Thoracic aorta (tissue), 2 donors: ENCODE measurements around the gene IGFBP7. TPM values are rescaled to one million over a fixed set of nuclear protein-coding genes. Genes with fewer than 3 reads are reported as not detected.
"Not testable (repeated sequence)": the region's sequence is repeated elsewhere in the genome, so short reads cannot be mapped to it uniquely, and the experiment has no call there.

Source experiments
- ATAC-seq: fragments of 150-250 bp; one replicate; pipeline ENCODE4 v1.8.0; 2017; ENCODE audit warnings: low read depth; ENCODE audit not compliant: insufficient number of reproducible peaks, low FRiP score
- DNase-seq: peaks from one replicate; pipeline ENCODE4 v3.0.0-alpha.2; 2020; ENCODE audit warnings: low spot score
- H3K27ac ChIP-seq, 2 donors: fragments of 200-600 bp; sonication (generic); 1 replicate in 1 of 2; 2 replicates in 1 of 2; pipeline ENCODE4 v1.5.1; 2016; ENCODE audit warnings: mild to moderate bottlenecking in 2 of 2, moderate library complexity in 2 of 2
- H3K27me3 ChIP-seq: fragments of 200-600 bp; sonication (generic); replicated peaks from 2 replicates; pipeline ENCODE4 v1.6.0; 2016; ENCODE audit warnings: mild to moderate bottlenecking; ENCODE audit not compliant: insufficient read depth
- H3K36me3 ChIP-seq: fragments of 200-600 bp; sonication (generic); one replicate; pipeline ENCODE4 v1.5.1; 2016
- H3K4me1 ChIP-seq, 2 donors: fragments of 200-600 bp; sonication (generic); 1 replicate in 1 of 2; 2 replicates in 1 of 2; pipeline versions ENCODE4 v1.5.1 to v1.6.0; 2016; ENCODE audit warnings: low read depth in 2 of 2, mild to moderate bottlenecking in 1 of 2; ENCODE audit not compliant: control insufficient read depth in 1 of 2
- H3K4me3 ChIP-seq: fragments of 200-600 bp; sonication (generic); 2 replicates; pipeline ENCODE4 v1.5.1; 2016; ENCODE audit warnings: mild to moderate bottlenecking
- H3K9me3 ChIP-seq: fragments of 200-600 bp; sonication (generic); 2 replicates; pipeline ENCODE4 v1.5.1; 2016
- total RNA-seq, 2 donors: library from RNA; depleted of rRNA; stranded (reverse); fragments of >200 nt; gene quantifications; one replicate each; pipeline versions ENCODE4 v1.1.0 to v1.2.3, GENCODE V29; 2016
- TF ChIP-seq, protein P1 (sequence below): fragments of 200-600 bp; sonication (generic); IDR thresholded peaks from one replicate; pipeline ENCODE4 v1.5.1; 2019; ENCODE audit warnings: antibody characterized with exemption

The IGFBP7 gene
- total RNA-seq, 2 donors from 2014 or later = 4,453 to 6,615 TPM

DNA sequence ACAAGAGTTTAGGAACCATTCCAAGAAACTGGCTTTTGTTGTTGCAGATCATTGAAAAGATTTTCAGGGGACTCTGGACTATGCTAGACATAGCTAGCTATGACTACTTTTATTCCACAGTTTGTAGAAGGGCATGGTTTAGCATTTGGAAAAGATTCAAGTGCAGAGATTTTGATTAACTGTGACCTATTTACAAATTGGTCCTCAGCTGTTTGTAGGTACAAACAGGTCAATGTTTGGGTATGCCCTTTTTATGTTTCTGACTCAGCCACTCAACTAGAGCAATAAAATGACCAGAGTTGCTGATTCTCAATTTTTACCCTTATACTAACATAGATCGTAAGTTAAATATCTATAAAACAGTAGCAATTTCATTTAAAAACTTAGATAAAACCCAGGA, 46.7 kb downstream of the IGFBP7 start:
- DNase-seq = no peak
- Histone ChIP-seq H3K4me1 (peaks cover 71 to 91% of the 10 kb centered on the region in 2 donors), H3K36me3 (no peaks in the 10 kb centered on the region)

GRCh38 chr4:57061395-57061794, 48.8 kb downstream of the IGFBP7 start:
- Histone ChIP-seq H3K9me3 (no peaks in the 10 kb centered on the region), H3K4me3 (peak overlapping the region; percentile 20), H3K27me3 (no peaks in the 10 kb centered on the region), H3K36me3 (no peaks in the 10 kb centered on the region), H3K27ac (peak overlapping the region; percentile 88 to 97), H3K4me1 (peaks cover 81 to 93% of the 10 kb centered on the region in 2 donors)
- DNase-seq (no peak), ATAC-seq (no peak)
- TF ChIP-seq, protein P1, sequence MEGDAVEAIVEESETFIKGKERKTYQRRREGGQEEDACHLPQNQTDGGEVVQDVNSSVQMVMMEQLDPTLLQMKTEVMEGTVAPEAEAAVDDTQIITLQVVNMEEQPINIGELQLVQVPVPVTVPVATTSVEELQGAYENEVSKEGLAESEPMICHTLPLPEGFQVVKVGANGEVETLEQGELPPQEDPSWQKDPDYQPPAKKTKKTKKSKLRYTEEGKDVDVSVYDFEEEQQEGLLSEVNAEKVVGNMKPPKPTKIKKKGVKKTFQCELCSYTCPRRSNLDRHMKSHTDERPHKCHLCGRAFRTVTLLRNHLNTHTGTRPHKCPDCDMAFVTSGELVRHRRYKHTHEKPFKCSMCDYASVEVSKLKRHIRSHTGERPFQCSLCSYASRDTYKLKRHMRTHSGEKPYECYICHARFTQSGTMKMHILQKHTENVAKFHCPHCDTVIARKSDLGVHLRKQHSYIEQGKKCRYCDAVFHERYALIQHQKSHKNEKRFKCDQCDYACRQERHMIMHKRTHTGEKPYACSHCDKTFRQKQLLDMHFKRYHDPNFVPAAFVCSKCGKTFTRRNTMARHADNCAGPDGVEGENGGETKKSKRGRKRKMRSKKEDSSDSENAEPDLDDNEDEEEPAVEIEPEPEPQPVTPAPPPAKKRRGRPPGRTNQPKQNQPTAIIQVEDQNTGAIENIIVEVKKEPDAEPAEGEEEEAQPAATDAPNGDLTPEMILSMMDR = no peak

More for the DNA sequence above, 46.7 kb downstream of the IGFBP7 start:
- H3K4me3 ChIP-seq = peak overlapping the region; percentile 9
- H3K27ac ChIP-seq = peak overlapping the region; percentile 88 to 97
- no peaks in the 10 kb centered on the region for H3K9me3 ChIP-seq
- TF ChIP-seq, protein P1 = no peak
- no peaks in the 10 kb centered on the region for H3K27me3 ChIP-seq
- ATAC-seq = no peak

DNA sequence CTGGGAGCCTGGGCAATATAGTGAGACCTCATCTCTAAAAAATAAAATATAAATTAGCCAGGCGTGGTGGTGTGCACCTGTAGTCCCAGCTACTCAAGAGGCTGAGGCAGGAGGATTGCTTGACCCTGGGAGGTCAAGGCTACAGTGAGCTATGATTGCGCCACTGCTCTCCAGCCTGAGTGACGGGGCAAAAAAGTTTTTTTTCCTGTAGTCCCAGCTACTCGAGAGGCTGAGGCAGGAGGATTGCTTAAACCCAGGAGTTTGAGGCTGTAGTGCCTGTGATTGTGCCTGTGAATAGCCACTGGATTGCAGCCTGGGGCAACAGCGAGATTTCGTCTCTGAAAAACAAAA, 49.5 kb downstream of the IGFBP7 start:
- not testable (repeated sequence) for H3K27me3 ChIP-seq, DNase-seq, H3K36me3 ChIP-seq, H3K9me3 ChIP-seq
- peak; percentile 11 for ATAC-seq
- H3K4me3 ChIP-seq = peak overlapping the region; percentile 22
- H3K27ac ChIP-seq = peak overlapping the region; percentile 88 to 97
- H3K4me1 ChIP-seq = peaks cover 81 to 93% of the 10 kb centered on the region in 2 donors

GRCh38 chr4:57059890-57060716, 50.1 kb downstream of the IGFBP7 start:
- Histone ChIP-seq H3K27ac (peak overlapping the region; percentile 88 to 97), H3K4me1 (peaks cover 80 to 93% of the 10 kb centered on the region in 2 donors)

GRCh38 chr4:57055886-57056285, 54.3 kb downstream of the IGFBP7 start:
- ATAC-seq (no peak), DNase-seq (no peak)
- Histone ChIP-seq H3K27me3 (no peaks in the 10 kb centered on the region), H3K27ac (peak overlapping the region; percentile 83 to 97), H3K4me1 (peaks cover 53 to 93% of the 10 kb centered on the region in 2 donors), H3K36me3 (no peaks in the 10 kb centered on the region), H3K4me3 (peak overlapping the region; percentile 57), H3K9me3 (no peaks in the 10 kb centered on the region)
- TF ChIP-seq, protein P1 = no peak

More at GRCh38 chr4:57059890-57060716, 50.1 kb downstream of the IGFBP7 start:
- TF ChIP-seq, protein P1 = no peak
- Histone ChIP-seq H3K9me3 (no peaks in the 10 kb centered on the region), H3K36me3 (no peaks in the 10 kb centered on the region), H3K27me3 (no peaks in the 10 kb centered on the region), H3K4me3 (peak overlapping the region; percentile 22)
- DNase-seq (no peak), ATAC-seq (no peak)
